Neural progenitor cell (in vitro differentiated cells): ENCODE results near the gene LAMA1. TPM values are rescaled to one million over a fixed set of nuclear protein-coding genes. Genes with fewer than 3 reads are reported as not detected.
"Not testable (repeated sequence)": the region's sequence is repeated elsewhere in the genome, so short reads cannot be mapped to it uniquely, and the experiment has no call there.

Experiments used
- DNase-seq: peaks from one replicate; pipeline ENCODE4 v3.0.0-alpha.2; 2016; ENCODE audit warnings: low spot score
- H2AFZ ChIP-seq: fragments of 200-600 bp; sonication (generic); replicated peaks from 2 replicates; pipeline ENCODE4 v1.6.1; 2016; ENCODE audit warnings: antibody characterized with exemption
- H3F3A ChIP-seq: fragments of 200-600 bp; sonication (generic); 2 replicates; pipeline ENCODE4 v1.6.1; 2016; ENCODE audit warnings: antibody characterized with exemption, low read depth
- H3K27ac ChIP-seq: fragments of 200-600 bp; sonication (generic); 2 replicates; pipeline ENCODE4 v1.5.1; 2016; ENCODE audit warnings: mild to moderate bottlenecking
- H3K27me3 ChIP-seq: fragments of 200-600 bp; sonication (generic); 2 replicates; pipeline ENCODE4 v1.6.1; 2016; ENCODE audit warnings: mild to moderate bottlenecking, moderate library complexity
- H3K36me3 ChIP-seq: fragments of 200-600 bp; sonication (generic); 2 replicates; pipeline ENCODE4 v1.5.1; 2016
- H3K4me1 ChIP-seq: fragments of 200-600 bp; sonication (generic); 2 replicates; pipeline ENCODE4 v1.6.1; 2016; ENCODE audit warnings: mixed run types
- H3K4me2 ChIP-seq: fragments of 200-600 bp; sonication (generic); 2 replicates; pipeline ENCODE4 v1.6.1; 2016
- H3K4me3 ChIP-seq: fragments of 200-600 bp; sonication (generic); 2 replicates; pipeline ENCODE4 v1.5.1; 2016
- H3K79me2 ChIP-seq: fragments of 200-600 bp; sonication (generic); 2 replicates; pipeline ENCODE4 v1.6.1; 2016; ENCODE audit warnings: low read depth
- H3K9ac ChIP-seq: fragments of 200-600 bp; sonication (generic); 2 replicates; pipeline ENCODE4 v1.6.1; 2016
- H3K9me3 ChIP-seq: fragments of 200-600 bp; sonication (generic); 2 replicates; pipeline ENCODE4 v1.5.1; 2016; ENCODE audit warnings: low read depth
- H4K20me1 ChIP-seq: fragments of 200-600 bp; sonication (generic); 2 replicates; pipeline ENCODE4 v1.6.1; 2016; ENCODE audit warnings: low read depth
- H3K27ac Mint-ChIP-seq: 3 replicates; pipeline ENCODE4 v1.8.0; 2021; ENCODE audit warnings: mixed read lengths
- H3K27me3 Mint-ChIP-seq: 2 replicates; pipeline ENCODE4 v1.8.0; 2022; ENCODE audit warnings: low read depth, mild to moderate bottlenecking, inconsistent platforms, moderate library complexity, mixed read lengths; ENCODE audit not compliant: insufficient read depth
- H3K36me3 Mint-ChIP-seq: 3 replicates; pipeline ENCODE4 v1.8.0; 2021; ENCODE audit warnings: mixed read lengths
- H3K4me1 Mint-ChIP-seq: 3 replicates; pipeline ENCODE4 v1.8.0; 2021; ENCODE audit warnings: mixed read lengths
- H3K4me3 Mint-ChIP-seq: 3 replicates; pipeline ENCODE4 v1.8.0; 2021; ENCODE audit warnings: mild to moderate bottlenecking, moderate library complexity, mixed read lengths
- H3K9me3 Mint-ChIP-seq: 3 replicates; pipeline ENCODE4 v1.8.0; 2020; ENCODE audit warnings: mixed read lengths
- EZH2 ChIP-seq: fragments of 200-600 bp; sonication (generic); IDR thresholded peaks from 2 replicates; pipeline ENCODE4 v1.6.1; 2017; ENCODE audit warnings: antibody characterized with exemption, mild to moderate bottlenecking, moderate library complexity
- EZH2phosphoT487 ChIP-seq: fragments of 200-600 bp; sonication (generic); IDR thresholded peaks from 2 replicates; pipeline ENCODE4 v1.6.1; 2017; ENCODE audit warnings: antibody characterized with exemption
- total RNA-seq: library from RNA; depleted of rRNA; stranded (reverse); fragments of >200 nt; gene quantifications from 2 replicates; pipeline ENCODE4 v1.2.3, GENCODE V29; 2015; ENCODE audit warnings: low replicate concordance
- TF ChIP-seq, protein P1 (sequence below): fragments of 200-600 bp; sonication (generic); IDR thresholded peaks from 2 replicates; pipeline ENCODE4 v1.5.1; 2017; ENCODE audit warnings: antibody characterized with exemption, mild to moderate bottlenecking

LAMA1 gene
- total RNA-seq, 1 donor from 2014 or later: 80.3 TPM

DNA sequence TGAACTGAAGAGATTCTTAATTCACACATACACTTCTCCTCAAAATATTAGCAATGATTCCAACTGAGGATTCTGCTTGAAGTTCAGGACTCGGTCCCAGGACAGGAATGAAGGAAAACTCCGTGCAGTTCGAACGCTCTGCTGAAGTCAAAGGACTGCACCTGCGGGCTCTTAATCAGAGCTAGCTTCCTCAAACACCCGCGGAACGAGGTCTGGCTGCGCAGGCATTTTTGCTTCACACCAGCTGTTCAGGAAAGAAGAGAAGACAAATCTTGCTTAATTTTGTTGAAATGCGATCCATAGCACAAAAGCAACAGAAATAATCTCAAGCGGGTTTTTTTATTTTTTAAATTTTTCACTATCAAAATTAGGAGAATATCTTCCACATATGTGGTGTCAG, 175.6 kb downstream of the LAMA1 start:
- Mint-ChIP-seq H3K36me3 (peaks cover 47% of the 10 kb centered on the region), H3K27me3 (peaks cover 4% of the 10 kb centered on the region), H3K4me1 (peaks cover 7% of the 10 kb centered on the region), H3K27ac (peak overlapping the region; percentile 10), H3K9me3 (no peaks in the 10 kb centered on the region), H3K4me3 (no peak overlapping the region)
- Histone ChIP-seq H3K27me3 (no peaks in the 10 kb centered on the region), H3K4me2 (no peak overlapping the region), H3K9me3 (no peaks in the 10 kb centered on the region), H3K4me1 (no peaks in the 10 kb centered on the region), H3K9ac (no peak overlapping the region), H4K20me1 (no peaks in the 10 kb centered on the region), H2AFZ (no peak overlapping the region), H3K27ac (no peak overlapping the region), H3K36me3 (peaks cover 16% of the 10 kb centered on the region), H3K4me3 (no peak overlapping the region), H3K79me2 (no peaks in the 10 kb centered on the region), H3F3A (no peaks in the 10 kb centered on the region)
- TF ChIP-seq EZH2: no peak
- TF ChIP-seq, protein P1, sequence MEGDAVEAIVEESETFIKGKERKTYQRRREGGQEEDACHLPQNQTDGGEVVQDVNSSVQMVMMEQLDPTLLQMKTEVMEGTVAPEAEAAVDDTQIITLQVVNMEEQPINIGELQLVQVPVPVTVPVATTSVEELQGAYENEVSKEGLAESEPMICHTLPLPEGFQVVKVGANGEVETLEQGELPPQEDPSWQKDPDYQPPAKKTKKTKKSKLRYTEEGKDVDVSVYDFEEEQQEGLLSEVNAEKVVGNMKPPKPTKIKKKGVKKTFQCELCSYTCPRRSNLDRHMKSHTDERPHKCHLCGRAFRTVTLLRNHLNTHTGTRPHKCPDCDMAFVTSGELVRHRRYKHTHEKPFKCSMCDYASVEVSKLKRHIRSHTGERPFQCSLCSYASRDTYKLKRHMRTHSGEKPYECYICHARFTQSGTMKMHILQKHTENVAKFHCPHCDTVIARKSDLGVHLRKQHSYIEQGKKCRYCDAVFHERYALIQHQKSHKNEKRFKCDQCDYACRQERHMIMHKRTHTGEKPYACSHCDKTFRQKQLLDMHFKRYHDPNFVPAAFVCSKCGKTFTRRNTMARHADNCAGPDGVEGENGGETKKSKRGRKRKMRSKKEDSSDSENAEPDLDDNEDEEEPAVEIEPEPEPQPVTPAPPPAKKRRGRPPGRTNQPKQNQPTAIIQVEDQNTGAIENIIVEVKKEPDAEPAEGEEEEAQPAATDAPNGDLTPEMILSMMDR: no peak
- DNase-seq: no peak

DNA sequence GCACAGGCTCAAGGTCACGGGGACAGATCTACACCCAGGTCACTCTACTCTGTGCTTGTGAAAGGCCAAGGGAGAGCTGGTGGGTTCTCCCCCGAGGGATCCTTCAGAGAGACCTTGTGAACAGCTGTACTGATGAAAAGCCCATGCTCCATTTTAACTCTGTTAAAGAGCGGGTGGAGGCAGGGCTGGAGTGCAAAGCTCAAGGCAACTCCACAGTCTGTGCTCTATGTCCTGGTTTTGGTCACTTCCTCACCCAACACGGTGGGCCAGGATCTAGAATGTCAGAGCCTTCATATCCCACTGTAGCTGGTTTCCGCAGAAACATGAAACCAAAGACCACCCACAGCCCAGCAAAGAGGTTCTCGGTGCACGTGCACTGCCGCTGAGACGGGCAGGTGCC, 177.1 kb downstream of the LAMA1 start:
- Mint-ChIP-seq H3K36me3 (peaks cover 45% of the 10 kb centered on the region), H3K4me1 (peaks cover 7% of the 10 kb centered on the region), H3K9me3 (no peaks in the 10 kb centered on the region), H3K27me3 (peaks cover 3% of the 10 kb centered on the region), H3K4me3 (no peak overlapping the region), H3K27ac (no peak overlapping the region)
- TF ChIP-seq, protein P1: no peak
- TF ChIP-seq EZH2 (no peak), EZH2phosphoT487 (no peak)
- no peaks in the 10 kb centered on the region for H3K4me1 ChIP-seq
- no peak overlapping the region for H3K9ac ChIP-seq
- no peak for DNase-seq
- H3K36me3 ChIP-seq: peaks cover 11% of the 10 kb centered on the region
- no peaks in the 10 kb centered on the region for H3F3A ChIP-seq
- H3K79me2 ChIP-seq: no peaks in the 10 kb centered on the region
- H3K27ac ChIP-seq: no peak overlapping the region
- H3K4me2 ChIP-seq: no peak overlapping the region
- no peaks in the 10 kb centered on the region for H4K20me1 ChIP-seq
- H3K27me3 ChIP-seq: no peaks in the 10 kb centered on the region
- no peak overlapping the region for H3K4me3 ChIP-seq
- H2AFZ ChIP-seq: no peak overlapping the region
- H3K9me3 ChIP-seq: no peaks in the 10 kb centered on the region

DNA sequence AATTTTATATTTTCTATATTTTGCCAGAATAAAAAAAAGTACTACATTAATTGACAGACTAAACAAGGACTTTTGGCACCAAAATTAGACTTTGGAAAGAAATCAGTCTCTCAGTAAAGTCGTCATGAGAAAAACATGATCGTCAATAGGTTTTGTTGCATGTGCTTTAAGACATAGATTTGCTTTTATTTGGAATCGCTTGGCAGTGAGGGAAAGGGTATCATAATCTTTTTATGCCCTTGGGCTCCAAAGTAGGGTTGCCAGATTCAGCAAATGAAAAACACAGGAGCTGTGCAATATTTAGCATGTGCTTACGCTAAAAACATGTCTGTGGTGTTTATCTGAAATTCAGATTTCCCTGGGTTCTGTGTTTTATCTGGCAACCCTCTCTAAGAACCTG, 177.6 kb downstream of the LAMA1 start:
- Histone ChIP-seq H3K36me3 (peaks cover 11% of the 10 kb centered on the region), H3K4me1 (no peaks in the 10 kb centered on the region), H2AFZ (no peak overlapping the region), H3K4me3 (no peak overlapping the region), H3K4me2 (no peak overlapping the region), H3K79me2 (no peaks in the 10 kb centered on the region), H3F3A (no peaks in the 10 kb centered on the region), H3K9me3 (no peaks in the 10 kb centered on the region), H3K27me3 (no peaks in the 10 kb centered on the region), H4K20me1 (no peaks in the 10 kb centered on the region), H3K27ac (no peak overlapping the region), H3K9ac (no peak overlapping the region)
- DNase-seq: no peak
- Mint-ChIP-seq H3K27ac (no peak overlapping the region), H3K4me3 (no peak overlapping the region), H3K9me3 (no peaks in the 10 kb centered on the region), H3K27me3 (peaks cover 3% of the 10 kb centered on the region), H3K4me1 (peaks cover 6% of the 10 kb centered on the region), H3K36me3 (peaks cover 41% of the 10 kb centered on the region)
- TF ChIP-seq, protein P1: no peak

DNA sequence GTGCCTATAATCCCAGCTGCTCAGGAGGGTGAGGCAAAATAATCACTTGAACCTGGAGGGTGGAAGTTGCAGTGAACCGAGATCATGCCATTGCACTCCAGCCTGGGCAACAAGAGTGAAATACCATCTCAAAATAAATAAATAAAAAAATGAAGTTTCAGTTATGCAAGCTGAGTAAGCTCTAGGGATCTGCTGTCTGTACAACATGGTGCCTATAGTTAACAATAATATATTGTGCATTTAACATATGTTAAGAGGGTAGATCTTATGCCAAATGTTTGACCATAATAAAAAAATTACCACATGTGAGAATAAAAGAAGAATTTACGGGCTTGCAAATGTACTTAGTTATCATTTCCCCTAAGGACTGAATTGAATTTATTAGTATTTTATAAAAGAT, 179.2 kb downstream of the LAMA1 start:
- H3K4me1 Mint-ChIP-seq, H3K9me3 ChIP-seq, H2AFZ ChIP-seq, DNase-seq, H3K27me3 ChIP-seq, H3K4me2 ChIP-seq, H3K4me3 ChIP-seq, H3K9me3 Mint-ChIP-seq, H3F3A ChIP-seq, H3K4me1 ChIP-seq, H3K27ac Mint-ChIP-seq, H4K20me1 ChIP-seq, H3K79me2 ChIP-seq, H3K4me3 Mint-ChIP-seq, H3K27ac ChIP-seq, H3K9ac ChIP-seq, H3K27me3 Mint-ChIP-seq: not testable (repeated sequence)
- H3K36me3 Mint-ChIP-seq: peaks cover 37% of the 10 kb centered on the region
- H3K36me3 ChIP-seq: peaks cover 11% of the 10 kb centered on the region
